PC-9 (cell line): ENCODE measurements around the gene ACAP3.

Experiments
- CTCF ChIP-seq: fragments of 200-600 bp; sonication (generic); conservative IDR thresholded peaks from 2 replicates; pipeline ENCODE4 v1.6.1; 2017; ENCODE audit warnings: mixed run types, antibody characterized with exemption, mild to moderate bottlenecking, moderate library complexity
- EZH2 ChIP-seq: fragments of 200-600 bp; sonication (generic); IDR thresholded peaks from 2 replicates; pipeline ENCODE4 v1.8.0; 2017; ENCODE audit warnings: antibody characterized with exemption, low read depth

GRCh38 chr1:1287288-1288110 lies 20.2 kb downstream of the ACAP3 start:
- TF ChIP-seq CTCF (no peak), EZH2 (no peak)
